NK-92 treated with Interleukin-12 subunit alpha and Interleukin-12 subunit beta, amount 100 ng/mL, for 24 hours (cell line): ENCODE data around the gene KCNN4.

Experiments
- DNase-seq: peaks from one replicate; lab custom pipeline; 2025; lab: John Stamatoyannopoulos, UW

KCNN4 gene

DNA sequence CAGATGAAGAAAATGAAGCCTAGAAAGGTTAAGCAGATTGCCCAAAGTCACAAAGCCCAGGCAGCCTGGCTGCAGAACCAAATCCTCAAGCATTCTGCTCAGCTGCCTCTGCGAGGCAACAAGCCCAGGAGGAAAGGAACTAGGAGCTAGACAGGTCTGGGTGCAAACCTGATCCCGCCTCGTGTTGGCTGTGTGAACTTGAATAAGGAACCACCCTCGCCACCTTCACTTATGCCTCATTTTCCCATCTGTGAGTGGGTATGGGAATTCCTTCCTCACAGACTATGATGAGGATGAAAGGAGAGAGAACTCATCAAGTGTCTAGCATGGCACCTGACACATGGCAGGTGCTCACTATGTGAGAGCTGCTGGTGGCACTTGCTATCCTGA is 32.6 kb downstream of the KCNN4 start:
- no peak for DNase-seq

DNA sequence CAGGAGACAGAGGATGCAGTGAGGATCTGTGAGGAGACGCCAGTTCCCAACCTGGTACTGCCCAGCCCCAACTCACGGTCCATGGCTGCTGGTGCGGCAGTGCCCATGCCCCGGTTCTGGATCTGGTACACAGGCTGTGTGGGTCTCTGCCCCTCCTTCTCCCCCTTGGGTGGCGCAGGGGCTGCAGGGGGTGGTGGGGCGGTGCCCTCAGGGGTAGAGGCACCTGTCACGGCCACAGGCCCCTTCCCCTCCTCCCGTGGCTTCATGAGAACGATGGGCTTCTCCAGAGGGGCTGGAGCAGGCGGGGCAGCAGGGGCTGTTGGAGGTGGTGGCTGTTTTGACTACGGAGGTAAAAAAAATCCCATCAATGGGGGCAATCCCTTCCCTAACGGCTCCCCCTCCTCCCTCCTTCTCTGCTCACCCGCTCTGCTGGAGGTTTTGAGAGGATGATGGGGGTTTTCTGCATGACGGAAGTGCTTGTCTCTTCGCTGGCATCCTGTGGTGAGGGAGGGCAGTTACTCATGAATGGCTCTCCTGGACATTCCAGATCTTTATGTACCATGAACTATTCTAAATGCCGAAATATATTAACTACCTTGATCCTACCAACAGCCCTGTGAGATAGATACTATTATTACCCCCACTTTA is 33.1 kb downstream of the KCNN4 start:
- no peak for DNase-seq

DNA sequence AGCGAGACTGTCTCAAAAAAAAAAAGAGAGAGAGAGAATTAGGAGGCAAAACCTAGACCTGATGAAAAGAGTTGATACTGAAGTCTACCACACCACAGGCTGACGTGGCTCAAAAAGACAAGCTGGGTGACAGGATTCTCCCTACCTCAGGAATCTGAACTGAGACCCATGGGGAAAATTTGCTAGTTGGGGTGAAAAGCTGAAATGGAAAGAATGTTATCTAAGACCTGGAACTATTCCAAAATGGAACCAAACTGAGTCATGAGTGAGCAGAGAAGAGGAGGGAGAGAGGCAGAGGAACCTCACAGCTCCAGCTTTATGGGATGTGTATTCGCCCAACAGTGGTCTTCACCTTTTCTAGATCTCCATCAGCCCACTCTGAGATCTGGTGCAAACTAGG is 37.7 kb downstream of the KCNN4 start:
- DNase-seq: no peak

DNA sequence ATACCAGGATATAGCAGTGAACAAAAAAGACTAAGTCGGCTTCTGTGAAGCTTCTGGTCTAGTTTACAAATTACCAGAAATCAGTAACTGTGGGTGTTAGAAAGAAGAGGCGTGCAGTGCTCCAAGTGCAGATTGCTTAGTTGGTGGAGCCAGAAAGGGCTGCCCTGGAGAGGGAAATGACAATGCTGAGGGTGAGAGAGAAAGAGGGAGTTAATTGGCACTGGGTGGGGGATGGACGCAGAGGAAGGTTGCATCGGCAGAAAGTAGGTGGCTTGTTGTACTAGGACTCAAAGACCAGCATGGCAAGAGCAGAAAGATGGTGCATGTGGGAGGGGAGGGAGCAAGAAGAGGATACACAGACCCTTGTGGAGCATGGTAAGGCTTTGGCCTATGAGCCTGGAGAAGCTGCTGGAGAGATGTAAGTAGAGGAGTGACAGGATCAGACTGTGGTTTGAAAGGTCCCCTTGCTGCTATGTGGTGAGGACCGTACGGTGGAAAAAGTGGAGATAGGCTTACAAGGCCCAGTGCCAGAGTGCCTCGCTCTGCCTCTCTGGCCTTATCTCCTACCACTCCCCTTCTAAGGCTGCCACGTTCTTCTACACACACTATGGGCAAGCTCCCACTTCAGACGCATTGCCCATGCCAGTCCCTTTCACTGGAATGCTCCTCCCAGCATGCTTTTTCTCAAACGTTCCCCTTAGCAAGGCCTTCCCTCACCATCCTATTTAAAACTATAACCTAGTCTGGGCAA is 39.5 kb downstream of the KCNN4 start:
- no peak for DNase-seq

DNA sequence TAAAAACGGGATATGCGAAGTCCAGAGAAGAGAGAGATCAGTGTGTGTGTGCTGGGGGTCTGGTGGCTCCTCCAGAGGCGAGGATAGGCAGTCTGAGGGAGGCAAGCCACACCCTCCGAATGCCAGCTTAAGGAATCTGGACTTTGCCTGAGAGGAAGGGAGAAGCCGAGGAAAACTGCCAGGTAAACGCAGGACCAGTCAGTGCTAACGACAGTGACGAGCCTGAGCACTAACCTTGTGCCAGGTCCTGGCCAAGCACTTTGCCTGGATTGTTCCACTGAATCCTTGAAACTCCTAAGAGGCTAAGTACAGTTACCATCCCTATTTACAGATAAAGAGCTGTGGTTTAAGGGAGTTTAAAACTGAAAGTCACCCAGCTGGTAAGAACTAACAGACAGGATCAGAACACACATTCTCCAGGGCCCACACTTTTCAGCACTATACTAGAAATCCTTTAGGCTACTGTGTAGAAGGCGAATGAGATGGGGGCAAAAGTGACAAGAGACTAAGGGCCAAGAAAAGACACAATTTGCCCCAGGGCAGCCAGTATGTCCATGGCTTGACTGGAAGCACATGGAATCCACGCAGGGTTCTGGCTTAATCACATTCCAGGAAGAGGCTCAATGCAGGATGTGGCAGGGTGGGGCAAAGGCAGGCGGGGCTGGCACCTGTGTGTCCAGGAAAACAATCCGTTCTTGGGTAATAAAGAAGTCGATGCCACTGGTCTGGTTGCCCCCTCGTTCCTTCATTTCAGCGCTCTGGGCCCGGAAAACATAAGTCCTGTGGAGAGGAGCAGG is 41.1 kb downstream of the KCNN4 start:
- no peak for DNase-seq

DNA sequence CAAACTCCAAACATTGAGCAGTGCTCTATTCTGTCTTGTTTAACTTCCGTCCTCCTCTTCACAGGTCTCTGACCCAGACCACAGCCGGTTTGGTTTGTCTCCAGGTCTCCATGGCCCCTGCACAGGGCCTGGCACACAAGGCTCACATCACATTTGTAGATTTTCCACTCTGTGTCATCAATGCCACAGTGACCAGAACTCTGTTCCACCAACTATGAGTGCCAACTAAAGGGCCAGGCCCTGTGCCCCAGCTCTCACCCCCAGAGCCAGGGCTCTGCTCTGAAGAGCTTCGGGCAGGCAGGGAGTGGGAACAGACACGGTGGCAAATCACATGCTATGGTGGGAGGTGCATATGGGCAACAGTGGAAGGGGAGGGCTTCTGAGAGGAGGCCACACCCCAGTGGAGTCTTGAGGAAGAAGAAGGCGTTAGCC is 42.0 kb downstream of the KCNN4 start:
- no peak for DNase-seq

DNA sequence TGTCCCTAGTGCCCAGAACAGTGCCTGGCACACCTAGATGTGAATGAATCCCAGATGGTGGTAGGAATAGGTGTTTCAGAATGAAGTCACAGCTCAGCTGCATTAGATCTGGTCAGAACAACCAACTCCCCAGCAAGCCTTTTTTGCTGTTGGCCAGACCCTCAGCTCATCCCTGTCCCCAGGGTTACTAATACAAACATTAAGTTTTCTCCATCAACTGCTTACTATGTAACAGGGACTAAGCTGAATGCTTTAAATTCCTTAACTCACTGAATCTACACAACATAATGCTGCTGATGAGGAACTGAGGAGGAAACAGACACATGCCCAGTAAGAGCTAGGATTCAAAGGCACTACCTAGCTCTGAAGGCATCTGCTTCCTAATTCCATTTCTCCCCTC is 44.8 kb downstream of the KCNN4 start:
- no peak for DNase-seq

DNA sequence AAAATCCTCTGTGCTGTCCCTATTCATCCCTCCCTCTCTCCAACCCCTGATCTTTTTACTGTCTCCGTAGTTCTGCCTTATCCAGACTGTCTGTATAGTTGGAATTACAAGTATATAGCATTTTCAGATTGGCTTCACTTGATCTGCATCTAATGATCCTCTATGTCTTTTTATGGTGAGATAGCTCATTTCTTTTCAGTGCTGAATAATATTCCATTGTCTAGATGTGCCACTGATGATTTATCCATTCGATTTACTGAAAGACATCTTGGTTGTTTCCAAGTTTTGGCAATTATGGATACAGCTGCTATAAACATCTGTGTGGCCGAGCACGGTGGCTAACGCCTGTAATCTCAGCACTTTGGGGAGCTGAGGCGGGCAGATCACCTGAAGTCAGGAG is 45.8 kb downstream of the KCNN4 start:
- no peak for DNase-seq

DNA sequence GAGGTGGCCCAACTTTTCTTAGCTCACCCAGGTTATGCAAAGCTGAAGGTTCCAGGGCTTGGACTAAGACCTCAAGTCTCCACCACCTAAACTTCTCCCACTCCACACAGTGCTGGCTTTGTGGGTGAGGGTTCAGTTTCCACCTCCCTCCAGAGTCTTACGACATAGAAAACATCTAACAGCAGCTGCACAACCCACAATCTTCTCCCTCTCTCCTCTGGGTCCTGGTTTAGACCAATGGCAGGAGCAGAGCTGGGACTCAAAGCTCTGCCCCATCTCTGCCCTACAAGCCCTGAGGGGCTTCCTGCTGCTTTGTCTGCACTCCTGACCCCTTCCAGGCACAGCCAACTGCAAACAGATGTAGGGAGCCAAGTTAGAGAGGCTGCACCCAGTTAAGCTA is 48.9 kb downstream of the KCNN4 start:
- no peak for DNase-seq

DNA sequence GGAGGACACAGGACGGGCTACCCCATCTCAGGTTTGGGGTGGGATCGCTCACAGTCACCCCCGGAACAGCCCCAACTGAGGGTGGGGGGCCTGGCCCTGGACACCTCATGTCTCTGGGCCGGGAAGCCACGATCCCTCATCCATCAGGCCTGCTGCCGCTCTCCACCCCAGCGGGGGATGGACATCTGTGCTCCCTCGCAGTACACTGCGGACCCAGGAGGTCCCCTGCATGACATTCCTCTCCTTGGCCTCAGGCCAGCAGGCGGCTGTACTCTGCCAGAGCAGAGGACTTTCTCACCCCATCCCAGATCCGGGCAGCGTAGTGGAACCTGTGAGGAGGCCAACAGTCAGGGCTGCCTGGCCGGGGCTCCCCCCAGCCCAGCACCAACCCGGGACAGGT is 49.4 kb downstream of the KCNN4 start:
- no peak for DNase-seq

DNA sequence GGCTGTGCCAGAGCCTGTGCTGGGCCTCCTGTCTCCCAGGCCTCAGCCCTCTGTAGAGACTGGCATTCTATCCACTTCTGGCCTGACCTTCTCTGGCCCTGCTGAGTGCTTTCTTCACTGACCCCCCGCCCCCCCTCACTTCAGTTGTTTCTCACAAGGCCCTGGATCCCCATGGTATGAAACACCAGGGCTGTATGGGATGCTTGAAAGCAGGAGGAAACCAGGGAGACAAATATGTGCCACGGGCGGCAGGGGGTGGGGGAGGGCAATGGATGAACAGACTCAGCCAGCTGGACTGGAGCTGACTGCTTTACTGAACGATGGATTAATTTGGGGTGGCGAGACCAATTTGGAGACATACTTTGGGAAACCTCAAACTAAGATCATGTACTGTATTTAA is 50.9 kb downstream of the KCNN4 start:
- no peak for DNase-seq

DNA sequence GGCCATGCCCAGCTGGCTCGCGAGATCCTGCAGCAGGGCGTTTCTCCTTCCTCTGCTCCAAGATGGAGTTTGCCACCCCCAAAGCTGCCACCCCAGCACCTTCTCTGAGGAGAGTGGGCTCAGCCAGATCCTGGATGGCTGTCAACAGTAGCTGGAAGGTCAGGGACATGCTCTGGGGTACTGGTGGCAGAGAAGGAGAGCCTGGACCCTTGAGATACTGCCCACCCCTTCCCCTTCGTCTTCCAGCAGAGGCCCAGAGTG is 53.2 kb downstream of the KCNN4 start:
- DNase-seq: no peak

DNA sequence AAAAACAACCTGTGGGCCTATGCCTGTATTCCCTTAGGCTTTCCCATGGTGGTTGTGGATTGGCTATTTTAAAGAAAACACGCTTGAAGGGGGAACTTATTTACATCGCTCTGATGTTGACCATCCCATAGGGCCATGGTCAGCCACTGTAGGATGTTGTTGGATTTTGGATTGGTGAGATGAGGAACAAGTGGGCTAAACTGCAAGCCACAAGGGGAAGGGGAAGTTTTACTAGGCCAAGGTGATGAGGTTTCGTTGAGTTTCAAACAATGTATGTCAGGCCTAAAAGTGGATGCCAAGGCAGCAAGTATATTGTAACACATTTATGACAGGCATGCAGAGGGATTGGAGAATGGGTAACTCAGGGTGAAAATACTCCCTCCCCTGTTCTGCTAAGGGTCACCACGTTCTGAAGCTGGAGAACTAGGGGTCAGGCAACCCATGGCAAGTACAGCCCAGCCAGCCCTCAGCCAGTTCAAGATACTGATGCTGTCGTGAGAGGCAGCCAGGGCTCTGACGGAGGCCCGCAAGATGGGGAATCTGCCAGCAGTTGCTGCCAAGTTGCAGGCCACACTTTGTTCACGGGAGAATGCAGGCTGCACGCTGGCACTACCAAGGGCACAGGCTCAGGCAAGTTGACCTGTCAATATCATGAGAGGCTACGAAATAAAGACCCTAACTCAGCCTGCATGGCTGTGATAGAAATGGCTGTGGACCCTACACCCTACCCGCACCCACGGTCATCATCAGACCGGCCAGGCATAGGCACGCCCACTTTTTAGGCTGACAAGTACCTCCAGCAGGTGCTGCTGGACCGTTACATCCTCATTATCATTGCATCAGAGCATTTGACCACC is 53.8 kb downstream of the KCNN4 start:
- no peak for DNase-seq

DNA sequence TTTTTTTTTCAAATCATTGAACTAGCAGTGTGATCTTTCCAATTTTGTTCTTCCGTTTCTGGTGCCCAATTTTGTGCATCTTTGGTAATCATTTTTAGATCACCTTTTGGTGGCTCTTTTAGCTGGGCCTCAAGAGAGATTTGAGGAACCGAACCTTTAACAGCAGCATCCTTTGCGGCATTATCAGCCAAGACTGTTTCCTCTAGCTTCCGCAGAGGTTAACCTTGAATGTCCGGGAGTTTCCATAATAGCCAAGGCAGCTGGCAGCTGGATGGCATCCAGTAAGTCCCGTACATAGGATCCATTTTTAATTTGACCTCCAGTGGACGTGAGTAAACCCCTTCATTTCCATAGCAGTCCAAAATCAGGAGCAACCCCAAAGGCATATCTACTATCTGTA is 55.3 kb downstream of the KCNN4 start:
- DNase-seq: no peak

DNA sequence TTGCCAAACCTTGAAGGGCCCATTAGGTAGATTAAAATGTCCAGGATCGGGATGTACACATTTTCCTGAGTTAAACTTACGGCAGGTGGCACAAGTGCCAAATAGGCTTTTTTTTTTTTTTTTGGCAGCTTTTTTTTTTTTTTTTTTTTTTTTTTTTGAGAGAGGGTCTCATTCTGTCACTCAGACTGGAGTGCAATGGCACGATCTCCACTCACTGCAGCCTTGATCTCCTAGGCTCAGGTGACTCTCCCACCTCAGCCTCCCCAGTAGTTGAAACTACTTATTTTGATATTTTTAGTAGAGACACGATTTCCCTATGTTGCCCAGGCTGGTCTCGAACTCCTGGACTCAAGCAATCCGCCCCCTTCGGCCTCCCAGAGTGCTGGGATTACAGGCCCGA is 55.9 kb downstream of the KCNN4 start:
- no peak for DNase-seq

DNA sequence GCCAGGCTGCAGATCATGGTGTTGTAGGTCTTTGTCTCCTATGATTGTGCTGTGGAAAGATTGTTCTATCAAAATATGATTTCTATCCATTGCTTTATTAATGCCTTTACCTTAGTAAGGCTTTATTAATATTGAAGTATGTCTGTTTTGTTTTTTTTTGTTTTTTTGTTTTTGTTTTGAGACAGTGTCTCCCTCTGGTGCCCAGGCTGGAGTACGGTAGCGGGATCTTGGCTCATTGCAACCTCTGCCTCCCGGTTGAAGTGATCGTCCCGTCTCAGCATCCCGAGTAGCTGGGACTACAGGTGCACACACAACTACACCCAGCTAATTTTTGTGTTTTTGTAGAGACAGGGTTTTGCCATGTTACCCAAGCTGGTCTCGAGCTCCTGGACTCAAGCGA is 57.2 kb downstream of the KCNN4 start:
- DNase-seq: no peak

DNA sequence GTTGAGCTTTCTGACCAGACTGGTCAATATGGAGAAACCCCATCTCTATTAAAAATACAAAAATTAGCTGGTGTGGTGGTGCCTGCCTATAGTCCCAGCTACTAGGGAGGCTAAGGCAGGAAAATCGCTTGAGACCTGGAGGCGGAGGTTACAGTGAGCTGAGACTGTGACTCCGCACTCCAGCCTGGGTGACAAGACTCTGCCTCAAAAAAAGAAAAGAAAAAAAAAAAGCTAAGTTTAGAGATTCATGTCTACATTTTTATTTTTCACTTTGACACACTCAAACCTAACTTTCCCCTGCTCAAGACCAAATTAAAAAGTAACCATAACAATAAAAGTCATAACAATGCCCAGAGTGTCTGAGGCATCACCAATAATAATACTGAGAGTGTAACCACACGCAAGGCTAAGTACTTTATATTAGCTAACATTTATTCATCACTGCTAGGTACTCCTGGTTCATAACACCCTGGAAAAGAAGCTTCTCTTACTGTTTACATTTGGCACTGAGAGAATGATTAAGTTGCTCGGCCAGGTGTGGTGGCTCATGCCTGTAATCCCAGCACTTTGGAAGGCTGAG is 59.2 kb downstream of the KCNN4 start:
- no peak for DNase-seq

DNA sequence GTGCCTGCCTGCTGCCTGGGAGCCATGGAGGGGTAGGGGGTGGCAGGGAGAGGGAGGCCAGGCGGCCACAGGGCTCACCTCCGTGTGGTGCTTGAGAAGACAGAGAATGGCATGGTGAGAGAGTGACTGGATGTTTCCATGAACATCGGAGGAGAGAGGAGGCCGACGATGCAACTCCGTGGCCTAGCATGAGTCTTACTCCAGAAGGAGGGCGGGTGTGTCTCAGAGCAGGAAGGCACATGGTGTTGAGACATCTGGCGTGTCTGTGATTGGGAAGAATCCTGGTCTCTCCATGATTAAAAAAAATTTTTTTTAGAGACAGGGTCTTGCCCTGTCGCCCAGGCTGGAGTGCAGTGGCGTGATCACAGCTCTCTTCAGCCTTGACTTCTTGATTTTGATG is 59.8 kb downstream of the KCNN4 start:
- DNase-seq: no peak

DNA sequence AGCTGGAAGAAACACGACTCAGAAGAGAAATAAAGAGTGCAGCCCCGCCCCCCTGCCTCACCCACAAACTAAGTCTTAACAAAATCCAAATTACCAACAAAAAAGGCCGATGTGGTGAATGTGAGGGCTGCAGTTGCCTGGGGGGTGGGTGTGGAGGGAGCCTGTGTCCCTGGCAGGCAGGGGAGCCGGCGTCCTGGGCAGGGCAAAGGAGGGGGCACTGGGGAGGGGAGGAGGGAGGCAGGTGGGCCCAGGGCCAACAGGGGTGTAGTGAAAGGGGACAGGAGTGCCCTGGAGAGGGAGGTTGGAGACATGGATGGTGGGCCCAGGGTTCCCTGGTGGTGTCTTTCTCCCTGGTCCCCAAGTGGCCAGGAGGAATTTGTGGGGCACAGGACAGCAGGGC is 60.9 kb downstream of the KCNN4 start:
- DNase-seq: no peak

DNA sequence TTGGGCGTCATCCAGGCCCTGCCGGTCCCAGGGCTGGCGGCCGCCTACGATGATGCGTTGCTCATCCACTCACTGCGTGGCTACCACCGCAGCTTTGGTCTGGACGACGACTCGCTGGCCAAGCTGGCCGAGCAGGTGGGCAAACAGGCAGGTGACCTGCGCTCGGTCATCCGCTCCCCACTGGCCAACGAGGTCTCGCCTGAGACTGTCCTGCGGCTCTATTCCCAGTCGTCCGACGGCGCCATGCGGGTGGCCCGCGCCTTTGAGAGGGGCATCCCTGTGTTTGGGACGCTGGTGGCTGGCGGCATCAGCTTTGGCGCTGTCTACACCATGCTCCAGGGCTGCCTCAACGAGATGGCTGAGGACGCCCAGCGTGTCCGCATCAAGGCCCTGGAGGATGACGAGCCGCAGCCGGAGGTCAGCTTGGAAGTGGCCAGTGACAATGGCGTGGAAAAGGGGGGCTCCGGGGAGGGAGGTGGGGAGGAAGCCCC is 61.4 kb downstream of the KCNN4 start:
- no peak for DNase-seq

DNA sequence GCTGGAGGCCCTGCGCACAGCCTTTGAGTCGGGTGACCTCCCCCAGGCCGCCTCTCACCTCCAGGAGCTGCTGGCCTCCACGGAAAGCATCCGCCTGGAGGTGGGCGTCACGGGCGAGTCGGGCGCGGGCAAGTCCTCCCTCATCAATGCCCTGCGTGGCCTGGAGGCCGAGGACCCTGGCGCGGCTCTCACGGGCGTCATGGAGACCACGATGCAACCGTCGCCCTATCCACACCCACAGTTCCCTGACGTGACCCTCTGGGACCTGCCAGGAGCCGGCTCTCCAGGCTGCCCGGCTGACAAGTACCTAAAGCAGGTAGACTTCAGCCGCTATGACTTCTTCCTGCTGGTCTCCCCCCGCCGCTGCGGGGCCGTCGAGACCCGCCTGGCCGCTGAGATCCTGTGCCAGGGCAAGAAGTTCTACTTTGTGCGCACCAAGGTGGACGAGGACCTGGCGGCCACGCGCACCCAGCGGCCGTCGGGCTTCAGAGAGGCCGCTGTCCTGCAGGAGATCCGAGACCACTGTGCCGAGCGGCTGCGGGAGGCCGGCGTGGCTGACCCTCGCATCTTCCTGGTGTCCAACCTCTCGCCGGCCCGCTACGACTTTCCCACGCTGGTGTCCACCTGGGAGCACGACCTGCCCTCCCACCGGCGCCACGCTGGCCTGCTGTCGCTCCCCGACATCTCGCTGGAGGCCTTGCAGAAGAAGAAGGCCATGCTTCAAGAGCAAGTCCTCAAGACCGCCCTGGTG is 62.0 kb downstream of the KCNN4 start:
- no peak for DNase-seq
